OCI-LY7 (cell line): ENCODE measurements around the gene PHACTR1. TPM values are rescaled to one million over a fixed set of nuclear protein-coding genes. Genes with fewer than 3 reads are reported as not detected.
A peak's percentile ranks its signal among the peaks of the same experiment; 100 is the strongest.

Experiments
- BruUV-seq: library from RNA; stranded (reverse); fragments of 400-500 nt; replicated peaks from 2 replicates; lab custom pipeline; 2021; lab: Mats Ljungman, UMichigan
- CTCF ChIA-PET: fragments of 300-600 bp; sonication (Branson Sonifier 250); formaldehyde crosslinking; loops from one replicate; lab custom pipeline; 2022; ENCODE audit warnings: antibody characterized with exemption; ENCODE audit not compliant: unreplicated experiment; lab: Charles Lee
- POLR2A ChIA-PET: fragments of 300-600 bp; sonication (Branson Sonifier 250); formaldehyde crosslinking; loops from one replicate; lab custom pipeline; 2022; ENCODE audit warnings: antibody characterized with exemption; lab: Charles Lee
- DNase-seq: peaks from one replicate; pipeline ENCODE4 v3.0.0-alpha.2; 2015; ENCODE audit warnings: low spot score
- H2AFZ ChIP-seq: fragments of 200-600 bp; sonication (generic), shearing (Covaris generic); 2 replicates; pipeline ENCODE4 v1.6.1; 2014; ENCODE audit warnings: mild to moderate bottlenecking, antibody characterized with exemption, low read length, moderate library complexity
- H3K27ac ChIP-seq: fragments of 200-600 bp; sonication (generic); 2 replicates; pipeline ENCODE4 v1.5.1; 2014; ENCODE audit warnings: mixed run types, low read depth, mild to moderate bottlenecking, moderate library complexity, low read length, inconsistent platforms; ENCODE audit not compliant: poor library complexity, severe bottlenecking
- H3K36me3 ChIP-seq: fragments of 200-600 bp; sonication (generic); 2 replicates; pipeline ENCODE4 v1.6.1; 2014; ENCODE audit warnings: mild to moderate bottlenecking, antibody characterized with exemption, low read length, moderate library complexity, mixed read lengths; ENCODE audit not compliant: insufficient read depth
- H3K4me1 ChIP-seq: fragments of 200-600 bp; sonication (generic); 2 replicates; pipeline ENCODE4 v1.5.1; 2014; ENCODE audit warnings: mild to moderate bottlenecking, low read length; ENCODE audit not compliant: insufficient read depth, poor library complexity, severe bottlenecking
- H3K4me2 ChIP-seq: fragments of 200-600 bp; sonication (generic); 2 replicates; pipeline ENCODE4 v1.6.1; 2014; ENCODE audit warnings: mild to moderate bottlenecking, low read length
- H3K4me3 ChIP-seq: fragments of 200-600 bp; sonication (generic); 2 replicates; pipeline ENCODE4 v1.5.1; 2014; ENCODE audit warnings: mild to moderate bottlenecking, low read depth, low read length; ENCODE audit not compliant: poor library complexity, severe bottlenecking
- H3K79me2 ChIP-seq: fragments of 200-600 bp; sonication (generic); 2 replicates; pipeline ENCODE4 v1.6.1; 2016; ENCODE audit warnings: low read depth, mild to moderate bottlenecking, low read length, moderate library complexity, mixed read lengths; ENCODE audit not compliant: insufficient read depth
- H3K9me2 ChIP-seq: fragments of 200-600 bp; sonication (generic); 2 replicates; pipeline ENCODE4 v1.6.1; 2016; ENCODE audit warnings: mild to moderate bottlenecking, low read length, mixed read lengths; ENCODE audit not compliant: insufficient read depth
- H3K9me3 ChIP-seq: fragments of 200-600 bp; sonication (generic); 2 replicates; pipeline ENCODE4 v1.6.1; 2014; ENCODE audit warnings: mild to moderate bottlenecking, mixed run types, low read length, mixed read lengths
- H4K20me1 ChIP-seq: fragments of 200-600 bp; sonication (generic); 2 replicates; pipeline ENCODE4 v1.6.1; 2014; ENCODE audit warnings: mild to moderate bottlenecking, antibody characterized with exemption, low read length, moderate library complexity, mixed read lengths; ENCODE audit not compliant: insufficient read depth
- CTCF ChIP-seq: fragments of 200-600 bp; sonication (generic); conservative IDR thresholded peaks from 2 replicates; pipeline ENCODE4 v1.5.1; 2014; ENCODE audit warnings: mild to moderate bottlenecking, antibody characterized with exemption, low read length, moderate library complexity, mixed read lengths
- EZH2phosphoT487 ChIP-seq: fragments of 200-600 bp; sonication (generic); IDR thresholded peaks from 2 replicates; pipeline ENCODE4 v1.6.1; 2018; ENCODE audit warnings: low read depth, borderline replicate concordance, mild to moderate bottlenecking, mixed run types, antibody characterized with exemption, low read length, moderate library complexity, mixed read lengths
- intact Hi-C: fragments of 100-400 bp; cut with micrococcal nuclease; formaldehyde crosslinking; loops from one replicate; pipeline ENCODE4 v1.10.0; 2022; ENCODE audit not compliant: unreplicated experiment
- total RNA-seq, 2 experiments: library from RNA; depleted of rRNA in 1 of 2; stranded (reverse); fragments of >200 nt in 1 of 2; shearing (Covaris generic) in 1 of 2; gene quantifications; 2 replicates each; pipeline ENCODE4 v1.2.3, GENCODE V29; 2014 to 2022

The PHACTR1 gene
- total RNA-seq, 2 experiments from 2014 or later, result 25.1 to 46.6 TPM

- Histone ChIP-seq H2AFZ (no peak overlapping the region), H3K4me3 (no peak overlapping the region), H4K20me1 (0 out of 2 replicates have a peak, but pooled peaks cover 9% of the 10 kb centered on the region), H3K4me2 (peak overlapping the region; percentile 49; the same call in 1 of the 2 replicates), H3K9me3 (no peaks in the 10 kb centered on the region), H3K79me2 (no peaks in the 10 kb centered on the region), H3K27ac (peak overlapping the region; percentile 80), H3K4me1 (peaks cover 95% of the 10 kb centered on the region), H3K36me3 (peaks cover 35% of the 10 kb centered on the region), H3K9me2 (no peaks in the 10 kb centered on the region)
- intact Hi-C loops, result no loop called here
- TF ChIP-seq EZH2phosphoT487, result no peak
- TF ChIP-seq CTCF, result no peak
- no peak for DNase-seq
- CTCF ChIA-PET, result no interaction called here
- POLR2A ChIA-PET, result interaction anchor here (0.6 to 4.9 kb wide), 4 partner anchors 8 to 36 kb away, joined by 3 to 43 read pairs (median 4); partner anchors contain the start of gene TBC1D7
- no TSS peak for BruUV-seq
Observed at GRCh38 chr6:13300643-13301590, 584.4 kb downstream of the PHACTR1 start.

- Histone ChIP-seq H3K79me2 (no peaks in the 10 kb centered on the region), H3K4me2 (no peak overlapping the region), H4K20me1 (0 out of 2 replicates have a peak, but pooled peaks cover 9% of the 10 kb centered on the region), H3K4me3 (no peak overlapping the region), H2AFZ (no peak overlapping the region), H3K9me2 (no peaks in the 10 kb centered on the region), H3K9me3 (no peaks in the 10 kb centered on the region), H3K27ac (no peak overlapping the region), H3K36me3 (peaks cover 46% of the 10 kb centered on the region), H3K4me1 (peaks cover 82% of the 10 kb centered on the region)
- no peak for DNase-seq
- ChIA-PET CTCF (interaction anchor here (0.9 kb wide), 1 partner anchor 9 kb away, joined by 3 read pairs; no protein-coding TSS in a partner anchor), POLR2A (interaction anchor here (0.6 to 4.9 kb wide), 11 partner anchors 9 to 190 kb away, joined by 3 to 43 read pairs (median 3); partner anchors contain the start of gene TBC1D7)
- no TSS peak for BruUV-seq
- TF ChIP-seq EZH2phosphoT487, result no peak
- TF ChIP-seq CTCF, result no peak
- intact Hi-C loops, result no loop called here
Observed at GRCh38 chr6:13302291-13302690, 585.7 kb downstream of the PHACTR1 start.
